GM18498 (cell line): ENCODE data around the gene DDR1.

ENCODE experiments used
- ATAC-seq: cut with Tn5 transposase; IDR thresholded peaks from one replicate; pipeline ENCODE4 v1.9.1; 2021; ENCODE audit warnings: mild to moderate bottlenecking, moderate library complexity; ENCODE audit not compliant: unreplicated experiment

DDR1 gene

DNA sequence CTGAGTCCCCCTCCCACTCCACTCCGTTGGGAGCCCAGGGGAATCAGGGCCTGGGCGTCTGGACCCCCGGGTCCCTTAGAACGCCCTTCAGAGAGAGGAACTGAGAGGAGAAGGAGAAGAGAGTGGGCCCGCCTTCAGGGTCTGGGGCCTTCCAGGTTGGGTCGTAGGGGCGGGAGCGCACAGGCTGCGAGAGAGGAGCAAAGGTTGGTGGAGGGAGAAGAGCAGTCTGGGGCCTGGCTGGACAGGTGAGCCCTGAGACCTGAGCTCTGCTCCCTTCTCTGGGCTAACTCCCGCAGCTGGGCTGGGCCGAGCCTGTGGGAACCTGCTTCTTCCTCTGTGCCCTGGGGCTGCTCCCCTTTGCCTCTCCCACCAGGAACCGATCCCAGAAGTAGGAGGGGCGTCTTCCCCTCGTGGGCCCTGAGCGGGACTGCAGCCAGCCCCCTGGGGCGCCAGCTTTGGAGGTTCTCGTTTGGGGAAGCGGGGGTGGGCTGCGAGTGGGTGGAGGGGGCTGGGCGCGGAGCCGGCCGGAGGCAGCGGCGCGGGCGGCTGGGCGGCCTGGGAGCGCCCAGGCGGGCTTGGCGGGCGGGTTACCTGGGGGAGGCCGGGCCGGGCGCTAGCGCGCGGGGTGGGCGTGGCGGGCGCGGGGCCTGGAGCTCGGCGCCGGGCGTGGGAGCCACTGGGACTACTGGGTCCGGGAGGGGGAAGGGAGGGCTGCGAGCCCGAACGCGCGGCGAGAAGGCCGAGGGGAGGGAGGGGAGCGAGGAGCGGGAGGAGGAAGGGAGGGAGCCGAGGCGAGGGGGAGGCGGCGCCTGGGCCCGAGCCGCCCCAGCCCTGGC, at the start of gene DDR1:
TSS of gene DDR1 (plus strand) at position 835 of the 836 bp plus-strand sequence. CDS start 4,211 bp downstream, outside the sequence.
- no peak for ATAC-seq

DNA sequence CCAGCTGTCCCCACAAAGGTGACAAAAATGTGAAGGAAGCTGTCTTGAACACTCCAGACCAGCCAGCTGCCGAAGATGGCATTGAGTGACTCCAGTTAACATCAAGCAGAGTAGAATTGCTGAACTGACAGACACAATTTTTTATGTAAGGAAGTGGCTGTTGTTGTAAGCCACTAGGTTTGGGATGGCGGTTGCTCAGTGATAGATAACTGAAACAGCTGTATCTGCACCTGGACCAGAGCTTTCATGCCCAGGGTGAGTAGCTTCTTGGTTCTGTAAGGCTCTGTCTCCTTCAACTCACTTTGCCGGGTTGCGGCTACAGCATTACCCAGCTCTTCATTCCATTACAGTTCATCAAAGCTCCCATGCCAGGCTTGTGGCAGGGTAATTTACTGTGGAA, 49.7 kb upstream of the DDR1 start:
- no peak for ATAC-seq

DNA sequence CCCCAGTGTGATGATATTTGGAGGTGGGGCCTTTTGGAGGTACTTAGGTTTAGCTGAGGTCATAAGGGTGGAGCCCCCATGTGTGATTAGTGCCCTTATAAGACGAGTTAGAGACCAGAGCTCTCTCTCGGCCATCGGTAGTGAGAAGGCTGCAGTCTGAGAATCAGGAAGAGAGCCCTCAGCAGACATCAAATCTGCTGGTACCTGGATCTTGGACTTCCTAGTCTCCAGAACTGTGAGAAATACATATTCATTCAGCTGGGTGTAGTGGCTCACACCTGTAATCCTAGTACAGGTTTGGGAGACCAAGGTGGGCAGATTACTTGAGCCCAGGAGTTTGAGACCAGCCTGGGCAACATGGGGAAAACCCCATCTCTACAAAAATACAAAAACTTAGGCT, 48.7 kb upstream of the DDR1 start:
- no peak for ATAC-seq

DNA sequence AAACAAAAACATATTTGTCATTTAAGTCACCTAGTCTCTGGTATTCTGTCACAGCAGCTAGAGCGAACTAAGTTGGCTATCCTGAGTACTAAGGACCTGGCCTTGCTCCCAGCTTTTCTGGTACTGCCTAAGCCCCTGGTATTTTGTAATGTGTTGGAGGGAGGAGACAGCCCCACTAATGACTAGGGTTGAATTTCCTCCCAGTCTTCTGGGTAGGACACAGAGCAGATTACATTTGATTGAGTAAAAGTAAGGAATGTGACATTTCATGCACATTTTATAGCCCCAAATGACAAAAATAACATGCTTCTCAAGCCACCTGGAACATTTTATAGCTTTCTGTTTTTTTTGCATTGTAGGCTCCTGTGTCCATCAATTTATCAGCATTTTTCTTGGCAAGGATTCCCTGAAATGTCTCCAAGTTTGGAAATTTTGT, 47.9 kb upstream of the DDR1 start:
- ATAC-seq = no peak

DNA sequence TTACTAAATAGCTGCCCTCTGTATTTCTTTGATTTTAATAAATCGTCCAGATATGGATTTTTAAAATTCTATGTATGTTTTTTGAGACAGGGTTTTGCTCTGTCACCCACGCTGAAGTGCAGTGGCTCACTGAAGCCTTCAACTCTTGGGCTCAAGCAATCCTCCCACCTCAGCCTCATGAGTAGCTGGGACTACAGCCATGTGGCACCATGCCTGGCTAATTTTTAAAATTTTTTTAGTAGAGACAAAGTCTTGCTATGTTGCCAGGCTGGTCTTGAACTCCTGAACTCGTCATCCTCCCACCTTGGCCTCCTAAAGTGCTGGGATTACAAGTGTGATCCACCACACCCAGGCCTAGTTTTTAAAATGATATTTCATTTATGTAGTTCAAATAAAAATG, 47.4 kb upstream of the DDR1 start:
- ATAC-seq = no peak

DNA sequence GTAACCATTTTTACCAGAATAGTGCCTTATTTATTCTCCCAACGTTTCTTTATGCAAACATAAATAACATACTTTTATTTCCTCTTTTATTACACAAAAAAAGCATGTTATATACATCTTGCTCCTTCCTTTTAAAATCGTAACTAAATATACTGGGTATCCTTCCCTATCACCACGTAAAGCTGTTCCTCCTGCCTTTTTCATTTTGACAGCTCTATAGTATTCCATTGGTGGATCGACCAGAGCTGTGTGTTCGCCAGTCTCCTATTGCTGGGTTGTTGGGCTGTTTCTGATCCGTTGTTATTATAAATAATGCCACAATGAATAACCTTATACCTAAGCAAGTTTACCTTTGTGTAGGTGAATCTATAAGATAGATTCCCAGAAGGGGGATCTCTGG, 46.9 kb upstream of the DDR1 start:
- no peak for ATAC-seq

DNA sequence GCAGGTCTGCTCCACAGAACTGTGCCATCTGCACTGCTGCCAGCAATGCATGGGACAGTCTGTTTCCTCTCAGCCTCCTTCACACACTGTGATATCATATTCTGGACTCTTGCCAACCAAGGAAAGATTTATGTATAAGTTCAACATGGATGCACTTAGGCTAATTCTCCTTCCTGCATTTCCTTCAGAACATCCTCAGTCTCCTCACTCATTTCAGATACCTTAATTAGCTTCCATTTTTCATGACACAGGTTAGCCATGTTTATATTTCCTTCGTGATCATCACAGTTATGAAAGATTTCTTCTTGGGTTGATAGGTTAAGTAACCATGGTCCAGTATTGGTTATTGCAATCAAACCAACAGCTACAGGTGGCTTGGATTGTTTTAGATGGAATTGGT, 46.4 kb upstream of the DDR1 start:
- ATAC-seq = no peak

DNA sequence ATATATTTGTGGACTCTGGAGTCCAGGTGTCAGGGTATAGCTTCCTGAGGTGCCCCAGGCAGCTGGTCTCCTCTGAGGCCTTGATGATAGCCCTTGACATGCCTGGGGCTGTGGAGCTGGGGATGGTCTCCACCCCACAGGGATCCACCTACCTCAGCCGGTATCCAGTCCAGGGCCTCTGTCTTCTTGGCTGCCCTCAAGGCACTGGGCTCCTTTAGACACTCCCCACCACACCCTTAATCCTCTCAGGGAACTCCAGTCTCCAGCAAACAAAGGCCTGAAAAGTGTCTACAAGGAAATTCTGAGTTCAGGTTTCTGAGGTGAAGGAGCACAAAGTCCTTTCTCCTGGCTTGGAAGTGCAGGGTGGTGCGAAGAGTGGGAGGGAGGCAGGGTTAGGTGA, 44.6 kb upstream of the DDR1 start:
- no peak for ATAC-seq

DNA sequence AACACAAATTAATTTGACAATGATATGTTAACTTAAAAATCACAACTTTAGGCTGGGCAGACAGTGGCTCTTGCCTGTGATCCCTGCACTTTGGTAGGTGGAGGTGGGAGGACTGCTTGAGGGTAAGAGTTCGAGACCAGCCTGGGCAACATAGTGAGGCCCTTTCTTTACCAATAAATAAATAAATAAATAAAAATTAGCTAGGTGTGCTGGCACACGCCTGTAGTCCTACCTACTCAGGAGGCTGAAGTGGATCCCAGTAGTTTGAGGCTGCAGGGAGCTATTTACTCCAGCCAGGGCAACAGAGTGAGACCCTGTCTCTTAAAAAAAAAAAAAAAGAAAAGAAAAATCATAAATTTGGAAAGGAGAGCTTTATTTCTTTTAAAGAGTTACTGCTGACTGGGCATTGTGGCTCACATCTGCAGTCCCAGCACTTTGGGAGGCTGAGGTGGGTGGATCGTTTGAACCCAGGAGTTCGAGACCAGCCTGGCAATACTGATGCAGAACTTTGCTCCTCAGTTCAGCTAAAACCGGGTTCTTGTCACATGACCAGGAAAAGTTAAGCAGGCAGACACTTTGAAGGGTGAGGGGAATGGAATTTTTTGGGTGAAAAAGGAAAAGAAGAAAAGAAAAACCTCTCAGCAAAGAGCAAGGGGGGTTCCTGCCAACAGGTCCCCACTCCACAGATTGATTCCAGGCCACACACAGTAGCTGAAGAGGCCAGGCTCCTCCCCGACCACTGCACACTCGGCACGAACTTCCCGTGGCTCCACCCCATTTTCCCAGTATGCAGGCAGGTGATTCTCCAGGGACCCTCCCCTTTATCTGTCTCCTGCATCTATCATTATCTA, 44.0 kb upstream of the DDR1 start:
- ATAC-seq = no peak

DNA sequence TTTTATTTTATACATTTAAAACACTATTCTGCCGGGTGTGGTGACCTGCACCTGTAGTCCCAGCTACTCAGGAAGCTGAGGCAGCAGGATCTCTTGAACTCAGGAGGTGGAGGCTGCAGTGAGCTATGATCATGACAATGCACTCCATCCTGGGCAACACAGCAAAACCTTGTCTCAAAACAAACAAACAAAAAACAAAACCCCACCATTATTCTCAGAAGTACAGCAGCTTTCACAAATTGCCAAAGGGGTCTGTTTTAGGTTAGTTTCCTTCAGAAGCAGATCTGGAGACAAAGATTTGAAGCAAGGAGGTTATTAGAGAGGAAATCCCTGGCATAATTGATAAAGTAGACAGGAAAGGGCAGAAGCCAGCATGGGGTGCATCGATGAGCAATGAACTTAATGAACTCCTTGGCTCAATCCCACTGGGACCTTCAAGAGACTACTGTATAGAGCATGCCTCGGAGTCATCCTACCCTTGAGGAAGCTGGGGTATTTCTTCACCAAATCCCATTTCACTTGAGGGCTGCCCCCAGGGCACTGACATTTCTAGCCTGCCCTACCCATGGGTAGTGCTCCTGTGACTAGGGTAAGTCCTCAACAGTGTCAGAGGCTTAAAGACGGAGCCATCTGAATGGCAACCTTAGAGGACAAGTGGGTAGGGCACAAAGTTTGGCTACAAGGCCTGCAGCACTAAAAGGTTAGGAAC, 43.2 kb upstream of the DDR1 start:
- no peak for ATAC-seq

DNA sequence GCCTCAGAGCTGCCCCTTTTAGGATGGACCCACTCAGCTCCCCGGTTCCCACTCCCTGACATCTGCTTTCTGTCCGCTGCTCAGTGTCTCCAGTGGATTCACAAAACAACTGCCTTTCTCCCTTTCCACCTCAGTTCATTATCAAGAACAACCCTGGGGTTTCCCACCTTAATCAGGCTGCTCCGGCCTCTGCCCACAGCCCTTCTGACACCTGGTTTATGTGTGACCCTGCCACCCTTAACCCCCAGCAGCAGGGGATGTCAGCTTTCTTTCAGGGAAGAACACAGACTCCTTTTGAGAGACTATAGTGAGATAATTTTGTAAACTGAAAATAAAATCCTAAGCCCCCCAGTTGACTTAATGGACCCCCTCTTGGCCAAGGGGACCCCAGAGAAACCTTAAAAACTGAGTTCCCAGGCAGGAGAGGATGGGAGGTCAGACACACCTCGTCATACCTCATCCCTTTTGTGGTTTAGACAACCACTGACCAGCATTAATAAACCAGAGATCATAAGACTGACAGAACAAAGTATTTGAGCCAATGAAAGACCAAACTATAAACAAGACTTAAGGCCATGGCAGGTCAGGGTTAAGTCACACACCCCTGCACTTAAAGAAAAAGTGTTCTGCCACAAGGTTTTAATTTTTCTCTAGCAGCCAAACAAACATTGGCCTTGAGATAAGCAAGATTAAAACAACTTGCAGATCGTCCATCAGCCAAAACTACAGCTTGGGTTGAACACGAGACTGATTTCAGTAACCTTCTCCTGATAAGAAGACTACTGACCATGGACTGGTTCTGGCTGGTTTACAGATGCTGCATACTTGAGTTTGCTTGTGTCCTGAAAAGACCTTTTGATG, 42.4 kb upstream of the DDR1 start:
- no peak for ATAC-seq

DNA sequence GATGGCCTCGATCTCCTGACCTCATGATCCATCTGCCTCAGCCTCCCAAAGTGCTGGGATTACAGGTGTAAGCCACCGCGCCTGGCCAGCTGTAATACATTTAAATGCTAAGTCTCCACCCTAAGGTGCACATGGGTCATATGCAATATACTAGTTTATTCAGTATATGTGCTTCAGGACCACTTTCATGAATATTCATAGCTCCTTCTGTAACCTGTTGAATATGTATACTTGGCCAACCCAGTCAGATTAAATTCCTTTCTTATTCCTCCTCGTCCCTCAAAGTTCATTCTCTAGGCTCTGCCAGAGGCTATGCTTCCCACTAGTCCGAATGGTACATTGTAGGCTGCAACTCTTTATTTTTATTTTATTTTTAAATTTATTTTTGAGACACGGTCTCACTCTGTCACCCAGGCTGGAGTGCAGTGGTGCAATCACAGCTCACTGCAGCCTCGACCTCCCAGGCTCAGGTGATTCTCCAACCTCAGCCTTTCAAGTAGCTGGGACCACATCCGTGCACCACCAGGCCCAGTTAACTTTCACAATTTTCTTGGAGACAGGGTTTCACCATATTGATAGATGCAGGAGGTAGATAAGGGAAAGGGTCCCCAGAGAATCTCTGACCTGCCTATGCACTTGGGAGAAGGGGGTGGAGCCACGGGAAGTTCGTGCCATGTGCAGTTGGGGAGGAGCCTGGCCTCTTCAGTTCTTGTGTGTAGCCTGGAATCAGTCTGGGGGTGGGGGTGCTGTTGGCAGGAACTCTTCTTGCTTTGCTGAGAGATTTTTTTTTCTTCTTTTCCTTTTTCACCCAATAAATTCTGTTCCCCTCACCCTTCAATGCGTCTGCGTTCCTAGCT, 41.3 kb upstream of the DDR1 start:
- no peak for ATAC-seq

DNA sequence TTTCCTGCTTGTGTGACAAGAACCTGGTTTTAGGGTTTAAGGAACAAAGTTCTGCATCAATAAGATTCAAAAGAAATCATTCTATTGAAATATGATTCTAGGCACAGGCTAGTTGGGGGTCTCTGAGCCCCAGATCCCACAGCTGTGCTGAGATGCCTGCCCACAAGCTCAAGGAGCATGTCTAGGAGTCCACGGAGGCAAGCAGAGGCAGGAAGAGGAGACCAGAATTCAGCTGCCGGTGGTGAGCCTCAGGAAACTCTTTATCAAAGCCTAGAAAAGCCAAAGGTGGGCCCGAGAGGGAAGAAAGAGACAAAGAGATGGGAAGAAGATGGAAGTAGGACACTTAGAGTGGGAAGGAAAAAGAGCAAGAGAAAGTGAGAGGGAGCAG, 40.7 kb upstream of the DDR1 start:
- no peak for ATAC-seq

DNA sequence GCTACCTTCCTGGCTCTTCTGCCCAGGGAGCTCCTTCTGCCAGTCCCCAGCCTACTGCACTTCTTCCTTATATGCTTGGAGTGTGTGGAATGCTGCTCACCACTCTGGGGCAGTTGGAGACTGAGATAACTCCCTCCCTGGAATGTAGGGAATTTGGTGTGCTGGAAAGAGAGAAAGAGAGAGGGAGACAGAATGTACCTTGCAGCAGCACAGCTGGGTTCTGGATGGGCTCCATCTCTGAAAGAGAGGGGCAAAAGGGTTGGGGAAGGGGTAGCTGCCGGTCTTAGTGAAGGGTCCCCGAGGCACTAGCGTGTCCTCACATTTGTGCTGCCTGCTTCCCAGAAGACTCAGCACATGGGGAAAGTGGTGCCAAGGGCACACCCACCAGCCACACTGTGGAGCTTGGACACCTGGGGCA, 40.2 kb upstream of the DDR1 start:
- no peak for ATAC-seq

DNA sequence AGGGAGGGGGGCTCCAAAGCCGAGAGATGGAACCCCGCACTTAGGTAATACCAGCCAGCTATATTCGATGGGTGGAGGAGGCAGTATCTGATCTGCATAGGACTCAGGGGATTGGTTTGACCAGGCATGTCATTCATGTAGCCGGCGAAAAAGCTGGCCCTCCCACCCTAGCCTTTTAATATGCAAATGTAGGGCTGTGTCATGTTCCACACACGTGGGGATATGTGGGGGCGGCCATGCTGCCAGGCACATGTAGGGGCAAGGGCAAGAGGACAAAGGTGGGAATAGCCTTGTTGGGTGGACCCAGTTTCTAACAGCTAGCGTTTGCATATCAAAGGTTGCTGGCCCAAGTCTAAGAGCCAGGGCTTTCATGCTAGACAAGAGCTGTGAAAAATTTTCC, 39.1 kb upstream of the DDR1 start:
- no peak for ATAC-seq

DNA sequence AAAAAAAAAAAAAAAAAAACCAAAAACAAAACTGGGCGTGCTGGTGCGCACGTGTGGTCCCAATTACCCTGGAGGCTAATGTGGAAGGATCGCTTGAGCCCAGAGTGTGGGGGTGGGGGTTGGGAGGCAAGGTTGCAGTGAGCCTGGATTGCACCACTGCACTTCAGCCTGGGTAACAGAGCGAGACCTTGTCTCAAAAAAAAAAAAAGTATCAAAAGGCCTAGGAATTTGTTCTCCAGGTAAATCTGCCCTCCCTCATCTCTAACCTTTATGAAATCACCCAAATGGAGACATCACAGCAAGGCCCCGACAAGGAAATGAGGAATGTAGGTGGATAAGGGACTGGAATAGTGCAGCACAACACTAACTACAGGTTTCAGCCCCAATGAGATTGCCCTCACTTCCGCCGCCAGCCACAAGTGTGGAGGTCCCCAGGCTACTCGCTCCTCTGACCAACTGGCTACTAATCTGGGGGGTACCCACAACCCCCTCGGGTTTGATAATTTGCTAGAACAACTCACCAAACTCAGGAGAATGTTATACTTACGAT, 36.8 kb upstream of the DDR1 start:
- no peak for ATAC-seq

DNA sequence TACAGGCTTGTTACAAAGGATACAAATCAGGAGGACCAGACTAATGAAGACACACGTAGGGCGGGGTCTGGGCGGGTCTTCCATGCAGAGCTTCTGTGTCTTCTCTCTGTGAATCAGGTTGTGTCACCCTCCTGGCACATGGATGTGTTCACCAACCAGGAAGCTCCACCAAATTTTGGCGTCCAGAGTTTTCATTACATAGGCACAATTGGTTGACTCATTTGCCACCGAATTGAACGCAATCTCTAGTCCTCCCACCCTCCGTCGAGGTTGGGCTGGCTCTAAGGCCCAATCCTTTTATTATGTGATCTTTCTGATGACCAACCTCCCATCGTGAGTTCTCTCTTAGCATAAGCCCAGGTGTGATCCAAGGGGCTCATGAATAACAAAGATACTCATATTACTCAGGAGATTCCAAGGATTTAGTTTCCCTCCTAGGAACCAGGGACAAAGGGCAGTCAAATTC, 36.3 kb upstream of the DDR1 start:
- no peak for ATAC-seq

DNA sequence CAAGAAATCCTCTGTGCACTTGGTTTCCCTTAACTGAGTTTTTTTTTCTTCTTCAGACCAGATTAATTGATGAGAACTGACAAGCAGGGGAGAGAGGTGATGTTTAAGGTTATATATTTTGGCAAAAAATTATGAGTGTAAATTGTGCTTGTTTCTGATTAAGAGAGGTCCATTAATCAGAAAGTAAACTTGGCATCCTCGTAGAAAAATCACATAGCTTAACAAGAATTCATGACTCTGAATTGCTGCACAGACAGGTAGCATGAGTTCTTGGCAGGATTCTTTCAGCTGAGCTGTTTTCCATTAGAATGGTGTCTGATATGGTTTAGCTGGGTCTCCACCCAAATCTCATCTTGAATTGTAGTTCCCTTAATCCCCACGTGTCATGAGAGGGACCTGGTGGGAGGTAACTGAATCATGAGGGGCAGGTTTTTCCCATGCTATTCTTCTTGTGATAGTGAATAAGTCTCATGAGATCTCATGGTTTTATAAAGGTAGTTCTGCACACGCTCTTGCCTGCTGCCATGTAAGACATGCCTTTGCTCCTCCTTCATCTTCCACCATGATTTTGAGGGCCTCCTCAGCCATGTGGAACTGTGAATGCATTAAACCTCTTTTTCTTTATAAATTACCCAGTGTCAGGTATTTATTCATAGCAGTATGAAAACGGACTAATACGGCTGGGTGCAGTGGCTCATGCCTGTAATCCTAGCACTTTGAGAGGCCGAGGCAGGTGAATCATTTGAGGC, 34.2 kb upstream of the DDR1 start:
- ATAC-seq = no peak
